Fibroblast of skin of left quadriceps (primary cell): Measurements from ENCODE around the gene SAMD14.

Experiments
- DNase-seq, 2 experiments: peaks; one replicate each; pipeline ENCODE4 v3.0.0-alpha.2; 2013; ENCODE audit warnings: low read depth in 2 of 2

Gene SAMD14

DNA sequence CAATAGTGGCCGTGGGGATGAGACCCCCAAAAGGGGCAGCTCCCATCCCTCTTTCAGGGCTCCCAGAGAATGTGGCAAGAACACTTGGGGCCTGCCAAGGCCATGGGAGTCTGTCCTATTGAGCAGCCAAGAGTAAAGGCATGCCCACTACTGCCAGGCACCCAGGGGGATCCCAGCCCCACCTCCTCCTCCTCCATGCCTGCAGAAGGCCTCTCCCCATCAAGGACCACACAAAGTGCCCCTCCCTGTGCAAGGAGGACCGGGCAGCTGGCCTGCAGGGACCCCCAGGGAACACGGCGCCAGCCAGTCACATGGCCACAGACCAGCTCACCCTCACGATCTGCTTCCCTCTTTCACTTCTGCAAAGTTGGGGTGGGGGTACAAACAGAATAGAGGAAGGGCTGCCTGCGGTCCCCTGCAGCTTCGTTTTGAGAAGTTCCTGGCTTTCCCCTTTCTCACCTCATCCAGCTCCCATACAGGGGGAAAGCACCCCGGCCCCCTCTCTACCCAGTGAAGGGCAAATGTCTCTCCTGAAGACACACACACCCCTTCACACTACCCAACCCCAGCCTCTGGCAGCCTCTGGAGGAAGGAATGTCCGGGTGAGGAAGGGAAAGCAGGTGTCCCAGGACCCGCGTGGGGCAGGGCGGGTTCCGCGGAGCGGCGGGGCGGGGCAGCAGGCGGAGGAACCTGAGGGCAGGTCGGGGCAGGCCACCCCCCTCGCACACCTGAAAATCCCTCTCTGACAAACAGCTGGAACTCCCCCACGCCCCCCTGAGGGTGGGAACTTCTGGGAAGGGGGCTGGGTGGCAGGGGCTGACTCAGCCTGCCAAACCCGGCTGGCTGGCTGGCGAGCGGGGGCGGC is 18.5 kb upstream of the SAMD14 start:
- no peak for DNase-seq

GRCh38 chr17:50147841-50148225 is 17.9 kb upstream of the SAMD14 start:
- no peak for DNase-seq

DNA sequence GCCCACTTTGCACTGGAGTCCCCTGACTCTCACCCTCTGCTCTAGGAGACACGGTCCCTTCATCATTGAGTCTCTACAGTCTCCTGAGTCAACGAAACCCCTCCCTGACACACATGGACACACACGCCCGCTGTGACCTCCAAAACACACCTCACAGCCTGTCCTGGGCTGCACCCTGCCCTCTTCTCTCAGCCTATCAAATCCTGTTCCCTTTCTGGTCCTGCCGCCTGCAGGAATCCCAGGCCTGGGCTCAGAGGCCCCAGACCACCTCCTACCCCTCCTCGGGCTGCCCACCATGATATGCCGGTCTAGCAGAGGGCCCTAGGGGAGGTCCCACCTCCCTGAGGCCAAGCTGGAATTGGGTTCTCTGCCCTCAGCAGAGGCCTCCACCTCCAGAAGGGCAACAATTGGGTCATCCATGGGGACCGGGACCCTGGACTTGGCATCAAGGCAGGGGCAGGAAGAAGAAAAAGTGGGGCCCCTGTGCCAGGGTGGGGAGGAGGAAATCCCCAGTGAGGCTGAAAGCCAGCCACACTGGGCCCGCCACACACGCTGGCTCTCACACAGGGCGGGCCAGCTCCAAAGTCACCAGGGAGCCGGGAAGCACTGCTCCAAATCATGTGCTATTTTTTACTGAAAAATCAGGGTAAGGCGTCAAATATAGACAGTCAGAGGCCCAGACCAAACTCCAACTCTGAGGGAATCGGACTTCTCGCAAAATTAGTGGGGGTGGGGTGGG is 17.1 kb upstream of the SAMD14 start:
- no peak for DNase-seq

DNA sequence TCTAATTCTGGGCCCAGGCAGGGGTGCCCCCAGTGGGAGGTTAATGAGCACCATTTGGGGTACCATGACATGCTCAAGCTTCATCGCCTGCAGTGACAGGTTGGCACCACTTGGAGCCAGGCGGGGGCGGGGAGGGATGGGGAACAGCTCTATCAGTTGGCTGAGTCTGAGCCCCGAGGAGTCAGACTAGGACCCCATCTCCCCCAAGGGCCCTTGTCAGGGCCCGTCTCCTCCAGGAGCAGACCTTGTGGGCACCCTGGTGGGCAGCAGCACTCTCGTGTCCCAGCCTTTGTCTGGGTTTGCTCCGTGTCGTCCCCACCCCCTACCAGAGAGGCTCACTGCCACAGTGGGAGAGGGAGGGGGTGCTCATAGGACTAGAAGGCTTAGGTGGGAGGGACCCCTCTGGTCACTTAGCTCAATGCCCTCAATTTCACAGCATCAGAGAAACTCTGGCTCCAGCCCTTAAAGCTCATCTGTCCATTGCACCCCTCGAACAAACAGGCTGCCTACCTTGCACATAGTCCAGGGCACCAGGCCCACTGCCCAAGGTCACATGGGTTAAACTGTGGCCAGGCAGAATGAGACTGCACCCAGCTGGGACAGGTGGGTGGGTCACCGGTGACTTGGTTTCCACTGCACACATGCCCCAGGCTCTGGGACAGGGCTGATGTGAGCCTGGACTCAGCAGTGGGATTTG is 16.4 kb upstream of the SAMD14 start:
- DNase-seq, result no peak

- no peak for DNase-seq
Measured at GRCh38 chr17:50145532-50146229, 15.7 kb upstream of the SAMD14 start.

DNA sequence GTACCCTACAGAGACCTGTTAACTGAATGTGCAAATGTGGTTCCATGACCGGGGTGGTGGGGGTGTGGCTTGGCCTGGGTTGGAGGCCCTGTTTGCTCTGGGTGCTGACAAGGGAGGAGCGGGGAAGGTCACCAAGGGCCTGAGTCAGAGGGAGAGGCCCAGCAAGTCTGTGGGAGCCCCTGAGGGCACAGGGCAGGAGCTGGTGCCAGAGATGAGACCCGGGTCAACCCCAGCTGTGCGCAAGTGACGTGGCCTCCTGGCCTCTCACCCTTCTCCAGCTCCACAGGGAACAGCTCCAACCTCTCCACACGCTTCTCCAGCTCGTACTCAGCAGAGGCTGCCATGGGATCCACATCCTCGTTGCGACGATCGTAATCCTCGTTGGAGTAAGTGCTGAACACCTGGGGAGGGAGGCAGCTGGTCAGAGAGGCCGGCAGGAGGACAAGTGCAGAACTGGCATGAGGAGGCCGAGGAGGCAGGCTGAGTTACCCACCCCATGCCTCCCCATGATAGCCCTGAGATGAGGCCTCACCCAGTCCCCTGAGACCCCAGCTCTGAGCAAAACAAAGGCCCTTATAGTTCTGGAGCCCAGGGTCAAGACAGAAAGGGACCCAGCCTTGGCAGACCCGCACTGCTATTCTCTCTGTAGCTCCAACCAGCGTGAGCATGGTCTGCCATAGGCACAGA is 15.0 kb upstream of the SAMD14 start:
- DNase-seq, result no peak

DNA sequence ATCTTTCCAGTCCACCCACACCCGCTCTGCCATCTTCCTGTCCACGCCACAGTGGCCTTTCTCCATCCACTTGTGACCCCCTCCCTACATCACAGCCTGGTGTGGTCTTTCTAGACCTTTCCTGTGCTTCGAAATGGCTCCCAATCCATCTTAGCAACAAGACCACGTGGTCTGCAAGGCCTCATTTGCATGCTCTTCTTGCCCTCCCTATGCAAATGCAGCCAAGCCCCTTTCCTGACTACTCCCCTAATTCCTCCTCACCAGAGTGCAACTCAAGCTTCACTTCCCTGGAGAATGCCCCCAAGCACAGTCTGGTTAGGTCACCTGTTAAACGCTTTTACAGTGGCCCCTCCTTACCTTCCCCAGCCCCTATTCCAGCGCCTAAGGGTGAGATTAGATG is 14.4 kb upstream of the SAMD14 start:
- DNase-seq, result no peak

GRCh38 chr17:50143461-50144176 is 13.7 kb upstream of the SAMD14 start:
- DNase-seq, result no peak

- no peak for DNase-seq
Measured at GRCh38 chr17:50141745-50142110, 11.8 kb upstream of the SAMD14 start.

DNA sequence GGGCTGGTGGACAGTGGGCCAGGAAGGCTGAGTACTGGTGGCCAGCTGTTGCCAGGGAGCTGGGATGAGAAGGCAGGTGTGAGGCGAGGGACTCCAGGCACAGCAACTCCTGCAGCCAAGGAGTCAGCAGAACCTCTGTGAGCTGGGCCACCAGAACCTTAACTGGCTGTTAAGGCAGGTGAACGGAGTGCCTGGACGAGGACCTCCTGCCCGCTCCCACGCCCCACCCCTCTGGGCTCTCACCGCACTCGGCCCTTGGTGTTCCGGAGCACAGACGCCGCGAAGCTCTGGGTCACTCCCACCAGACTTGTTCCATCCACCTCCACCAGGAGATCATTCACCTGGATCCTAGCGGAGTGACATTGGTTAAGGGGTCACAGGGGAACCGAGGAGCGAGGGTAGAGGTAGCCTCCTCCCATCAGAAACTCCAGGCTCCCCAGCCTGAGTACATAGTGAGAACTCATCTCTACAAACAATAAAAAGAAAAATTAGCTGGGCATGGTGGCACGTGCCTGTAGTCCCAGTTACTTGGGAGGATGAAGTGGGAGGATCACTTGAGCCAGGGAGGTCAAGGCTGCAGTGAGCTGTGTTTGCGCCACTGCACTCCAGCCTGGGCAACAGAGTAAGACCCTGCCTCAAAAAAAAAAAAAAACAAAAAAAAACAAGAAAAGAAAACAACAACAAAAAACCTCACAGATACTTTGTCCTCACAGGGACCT is 11.2 kb upstream of the SAMD14 start:
- no peak for DNase-seq

- DNase-seq, result no peak
Measured at GRCh38 chr17:50139950-50140885, 10.3 kb upstream of the SAMD14 start.

DNA sequence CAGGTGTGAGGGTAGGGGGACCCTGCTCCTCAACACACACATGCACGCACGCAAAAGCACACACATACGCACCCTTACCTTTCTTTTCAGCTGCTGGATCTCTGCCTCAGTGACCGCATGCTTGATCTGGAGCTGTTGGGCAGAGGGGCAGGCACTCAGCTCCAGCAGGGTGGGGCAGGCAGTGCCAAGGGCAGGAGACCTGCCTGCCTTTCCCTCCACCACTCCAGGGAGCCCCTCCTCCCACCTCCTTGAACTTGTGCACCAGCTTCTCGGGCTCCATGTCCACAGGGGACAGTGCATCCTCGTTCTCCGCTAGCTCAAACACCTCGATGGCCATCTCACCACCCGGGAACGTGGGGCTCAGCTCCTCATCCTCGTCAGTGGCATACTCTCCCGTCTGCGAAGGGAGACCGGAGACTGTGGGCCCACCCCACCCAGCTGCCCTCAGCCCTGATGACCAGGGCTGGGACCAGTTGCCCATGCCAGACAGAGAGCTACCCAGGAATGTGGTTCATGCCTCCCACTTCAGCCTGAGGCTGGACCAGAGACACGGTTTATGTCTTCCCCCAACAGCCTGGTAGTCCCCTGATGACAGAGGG is 9.3 kb upstream of the SAMD14 start:
- DNase-seq, result no peak

- DNase-seq, result no peak
Measured at GRCh38 chr17:50137042-50137441, 7.1 kb upstream of the SAMD14 start.

DNA sequence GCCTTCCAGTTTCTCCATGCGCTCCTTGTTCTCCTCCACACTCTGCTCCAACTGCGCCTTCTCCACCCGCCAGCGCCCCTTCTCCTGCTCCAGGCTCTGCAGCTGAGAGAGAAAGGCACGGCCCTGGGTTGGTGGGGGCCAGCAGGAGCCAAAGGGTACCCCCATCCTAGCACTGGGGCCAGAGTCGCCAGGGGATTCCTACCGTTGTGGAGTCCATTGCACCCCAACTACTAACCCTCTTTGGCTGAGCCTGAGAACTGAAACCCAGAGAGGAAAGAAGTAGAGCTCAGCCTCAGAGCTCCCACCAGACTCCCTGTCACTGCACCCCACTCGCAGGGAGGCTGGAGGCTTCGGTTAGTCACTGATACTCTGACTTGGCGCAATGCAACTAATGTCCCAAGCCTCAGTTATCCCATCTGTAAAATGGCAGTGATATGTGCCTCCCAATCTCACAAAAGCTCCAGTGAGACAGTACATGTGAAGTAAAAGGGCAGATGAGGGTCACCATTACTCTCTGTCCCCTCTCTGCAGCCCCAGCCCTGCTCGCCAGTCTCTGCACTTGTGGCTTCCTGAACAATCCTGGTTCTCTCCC is 6.2 kb upstream of the SAMD14 start:
- DNase-seq, result no peak

DNA sequence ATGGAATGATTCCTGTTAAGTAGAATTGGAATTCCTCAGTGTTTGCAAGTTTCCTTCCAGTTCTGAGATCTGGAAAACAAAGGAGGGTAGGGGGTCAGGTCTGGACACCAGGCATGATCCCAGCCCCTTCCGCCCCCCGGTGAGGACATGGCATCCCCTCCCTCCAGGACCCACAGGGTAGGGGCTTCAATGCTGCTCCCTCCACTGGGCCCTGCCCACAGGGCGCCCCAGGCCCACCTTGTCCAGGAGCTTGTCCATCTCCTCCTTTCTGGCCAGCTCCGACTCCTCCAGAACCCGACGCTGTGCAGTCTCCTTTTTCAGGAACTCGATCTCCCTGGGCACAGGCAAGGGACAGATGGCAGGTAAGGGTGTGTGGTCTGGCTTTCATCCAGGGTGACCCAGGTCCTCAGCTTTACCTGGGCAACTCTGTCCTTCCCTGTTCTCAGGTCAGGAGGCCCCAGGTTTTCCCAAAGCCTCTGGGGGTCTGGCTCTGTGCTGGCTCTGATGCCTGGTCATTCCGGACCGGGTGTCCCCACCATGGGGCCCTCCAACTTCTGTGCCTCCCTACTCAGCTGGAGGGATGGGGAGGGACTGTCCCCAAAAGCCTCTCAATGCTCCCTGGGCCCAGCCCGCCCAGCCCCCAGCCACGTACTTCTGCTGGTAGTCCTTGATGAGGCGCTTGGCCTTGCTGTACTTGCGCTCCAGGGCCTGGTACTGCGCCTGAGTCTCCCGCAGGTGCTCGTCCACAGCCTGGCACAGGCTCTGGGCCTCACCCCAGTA is 5.5 kb upstream of the SAMD14 start:
- DNase-seq, result no peak

- no peak for DNase-seq
Measured at GRCh38 chr17:50134206-50135110, 4.5 kb upstream of the SAMD14 start.
